SK-N-MC (cell line): Measurements from ENCODE around the gene CCDC87.
A peak's percentile ranks its signal among the peaks of the same experiment; 100 is the strongest.

Experiments used
- EZH2 ChIP-seq: fragments of 200-600 bp; sonication (generic); IDR thresholded peaks from one replicate; pipeline ENCODE4 v1.6.1; 2017; ENCODE audit warnings: antibody characterized with exemption
- POLR2AphosphoS5 ChIP-seq: IDR thresholded peaks from 2 replicates; pipeline ENCODE4 v1.6.1; 2012; ENCODE audit warnings: mild to moderate bottlenecking, low read depth, low read length, borderline replicate concordance

GRCh38 chr11:66616379-66617154, 23.7 kb upstream of the CCDC87 start, which contains the start of gene RBM14:
- TF ChIP-seq POLR2AphosphoS5 (peak; percentile 99), EZH2 (no peak)
